NCI-H510A (cell line): ENCODE results near the gene EXOSC9.

Experiments used
- DNase-seq: peaks from one replicate; lab custom pipeline; 2025; lab: John Stamatoyannopoulos, UW

EXOSC9 gene

DNA sequence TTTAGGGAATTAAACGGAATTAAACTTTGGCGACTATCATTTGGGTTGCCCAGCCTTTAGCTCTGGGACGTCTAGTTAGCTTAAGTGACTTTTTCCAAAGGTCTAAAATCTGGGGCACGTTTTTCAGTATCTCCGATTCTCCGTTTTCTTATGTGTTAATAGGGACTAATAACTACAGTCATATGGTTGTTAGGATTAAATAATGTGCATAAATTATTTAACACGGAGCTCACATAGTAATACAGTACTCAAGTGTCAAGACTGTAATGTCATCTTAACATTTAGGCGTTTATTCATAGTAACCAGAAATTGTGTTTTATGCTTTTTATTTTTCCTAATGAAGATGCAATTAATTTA lies 23.0 kb downstream of the EXOSC9 start:
- DNase-seq, result no peak

DNA sequence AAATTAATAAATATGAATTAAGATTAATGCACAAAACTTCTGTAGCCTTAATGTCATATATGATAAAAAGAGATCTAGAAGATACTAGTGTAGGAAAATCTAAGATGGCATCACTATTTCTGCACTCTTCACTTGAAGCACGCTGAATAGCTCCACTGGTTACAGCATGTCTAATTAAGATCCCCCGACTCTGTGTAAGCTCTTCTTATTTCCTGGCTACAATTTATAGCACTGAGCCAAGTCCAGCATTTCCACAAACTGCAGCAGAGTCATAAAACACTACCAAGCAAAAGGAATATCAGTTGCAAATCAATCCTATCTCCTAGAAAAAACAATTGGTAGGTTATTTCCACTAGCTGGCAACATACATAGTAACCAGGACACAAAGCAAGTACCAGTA lies 23.8 kb downstream of the EXOSC9 start:
- no peak for DNase-seq

DNA sequence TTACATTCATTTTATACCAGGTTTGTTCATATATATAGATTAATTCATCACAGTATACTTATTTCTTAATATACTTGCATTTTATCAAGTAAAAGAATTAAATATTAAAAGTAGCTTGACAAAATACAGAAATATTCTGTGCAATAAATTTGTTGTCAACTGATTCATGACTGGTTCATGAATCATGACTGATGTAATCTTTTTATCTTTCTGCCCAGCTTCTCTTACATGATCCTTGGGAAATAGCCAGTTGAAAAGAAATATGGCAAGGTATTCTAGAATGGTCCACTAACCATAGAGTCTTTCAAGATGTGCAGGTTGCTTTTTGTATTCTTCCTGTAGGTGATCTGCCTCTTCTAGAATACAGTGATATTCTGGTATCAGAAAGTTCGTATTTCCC lies 26.7 kb downstream of the EXOSC9 start:
- no peak for DNase-seq

DNA sequence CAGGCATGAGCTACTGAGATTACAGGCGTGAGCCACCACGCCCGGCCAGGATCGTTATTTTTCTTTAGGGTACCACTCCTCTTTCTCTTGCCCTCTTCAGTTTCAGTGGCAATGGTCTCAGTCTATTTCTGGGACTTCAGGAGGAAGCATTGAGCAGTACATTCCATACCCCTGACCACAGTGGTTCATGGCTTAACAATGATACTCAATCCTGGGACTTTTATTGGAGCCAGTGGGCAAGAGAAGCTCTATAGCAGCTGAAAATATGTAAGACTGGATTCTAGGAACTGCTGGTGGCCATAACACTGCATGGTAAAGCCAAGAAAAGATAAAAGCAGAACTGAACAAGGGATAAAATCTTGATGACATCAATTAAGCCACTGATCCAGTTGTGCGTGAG lies 28.4 kb downstream of the EXOSC9 start:
- no peak for DNase-seq

DNA sequence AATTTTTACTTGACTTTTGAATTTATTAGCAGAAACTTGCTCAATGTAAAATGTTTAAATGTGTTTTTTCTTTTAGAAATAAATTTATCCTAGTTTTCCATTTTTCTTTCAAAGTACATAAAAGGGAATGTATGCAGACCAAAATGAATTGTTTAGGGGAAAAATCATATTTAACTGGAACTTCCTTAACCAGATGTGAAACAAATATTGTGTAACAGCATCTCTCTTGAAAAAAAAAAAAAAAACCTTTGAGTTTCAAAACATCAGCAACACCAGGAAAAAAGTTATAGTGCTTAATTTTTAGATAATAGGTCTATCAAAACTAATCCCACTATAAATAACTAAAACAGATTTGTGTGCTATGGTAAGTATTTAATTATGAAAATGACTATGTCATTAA lies 37.0 kb downstream of the EXOSC9 start:
- DNase-seq, result no peak

DNA sequence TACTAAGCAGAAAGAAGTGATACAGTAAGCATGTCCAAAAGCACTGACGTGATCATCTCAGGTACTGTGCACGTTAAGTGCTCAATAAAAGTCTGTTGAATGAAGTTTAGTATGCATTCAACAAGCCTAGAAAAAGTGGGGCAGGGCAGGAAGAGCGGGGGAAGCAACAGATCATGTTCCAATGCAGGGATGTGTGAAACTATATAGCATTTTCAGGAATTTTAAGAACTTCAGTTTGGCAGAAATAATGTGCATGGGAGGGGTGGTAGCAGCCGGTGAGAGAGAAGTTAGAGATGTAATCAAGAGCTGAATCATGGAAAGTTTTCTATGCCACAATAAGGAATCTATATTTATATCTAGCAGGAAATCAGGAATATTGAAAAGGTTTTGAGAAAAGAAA lies 41.7 kb downstream of the EXOSC9 start:
- no peak for DNase-seq

DNA sequence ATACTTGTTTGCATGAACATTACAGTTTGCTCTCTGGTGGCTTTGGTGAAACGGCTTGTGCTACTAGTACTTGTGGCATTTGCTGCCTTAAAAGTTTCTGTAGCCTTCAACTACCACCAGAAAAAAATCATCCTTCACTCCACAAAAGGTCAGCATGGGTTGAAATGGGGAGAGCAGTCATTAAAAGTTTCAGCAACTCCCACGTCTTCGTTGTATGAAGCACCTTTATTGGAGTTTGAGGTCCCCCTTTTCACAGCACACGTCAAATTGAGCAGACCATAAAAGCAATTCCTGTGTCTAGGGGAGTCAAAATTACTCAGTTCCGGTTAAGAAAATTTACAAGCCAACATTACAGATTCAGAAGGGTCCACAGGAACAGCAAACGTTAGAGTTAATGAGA lies 45.5 kb downstream of the EXOSC9 start:
- no peak for DNase-seq

DNA sequence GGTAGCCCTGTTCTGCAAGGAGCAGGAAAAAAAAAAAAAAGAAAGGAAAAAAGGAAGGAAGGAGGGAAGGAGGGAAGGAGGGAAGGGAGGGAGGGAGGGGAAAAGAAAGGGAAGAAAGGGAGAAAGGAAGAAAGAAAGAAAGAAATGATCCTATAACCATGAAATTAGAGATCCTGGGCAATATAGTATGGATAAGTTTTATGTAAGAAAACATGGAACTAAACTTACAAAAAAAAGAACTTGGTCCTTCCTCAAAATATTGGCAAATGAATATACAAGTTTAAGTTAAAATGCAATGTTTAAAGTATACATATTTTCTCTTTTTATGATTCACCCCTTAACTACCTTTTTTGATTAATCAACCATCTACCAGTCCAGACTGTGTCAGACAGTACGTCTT lies 50.2 kb downstream of the EXOSC9 start:
- no peak for DNase-seq

DNA sequence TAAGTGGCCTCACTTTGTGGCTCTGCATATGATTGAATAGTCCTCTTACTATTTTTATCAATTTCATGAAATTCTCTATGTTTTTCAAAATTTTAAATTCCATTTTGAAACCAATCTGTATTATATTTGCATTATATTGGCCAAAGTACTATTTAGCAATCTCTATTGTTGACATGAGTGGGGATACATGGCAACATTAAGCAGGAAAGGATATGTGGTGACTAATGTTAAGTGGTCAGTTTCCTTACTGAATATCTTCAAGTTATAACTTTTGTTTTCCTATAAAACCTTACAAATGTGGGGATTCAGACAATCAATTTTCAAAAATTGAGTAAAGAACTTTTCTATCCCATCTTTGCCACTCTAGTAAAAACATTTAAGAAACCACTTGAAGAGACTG lies 59.0 kb downstream of the EXOSC9 start:
- no peak for DNase-seq

DNA sequence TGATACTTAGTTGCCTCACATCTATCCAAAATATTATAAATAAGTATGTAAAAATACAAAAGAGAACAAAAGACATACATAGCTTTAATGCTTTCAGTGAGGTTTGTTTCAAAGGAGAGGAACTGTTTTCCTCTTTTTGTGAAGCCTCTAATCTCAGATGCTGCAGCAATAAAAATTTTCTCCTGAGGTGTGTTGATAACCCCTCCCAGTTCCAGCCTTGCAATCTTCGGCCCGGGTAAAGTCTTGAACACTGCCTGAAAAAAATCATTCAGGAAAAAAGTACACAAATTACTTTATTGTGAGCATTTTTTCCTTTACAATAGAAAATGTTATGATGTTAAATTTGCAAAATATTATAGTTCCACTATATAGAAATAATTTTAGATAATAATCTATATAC lies 60.3 kb downstream of the EXOSC9 start:
- DNase-seq, result no peak

DNA sequence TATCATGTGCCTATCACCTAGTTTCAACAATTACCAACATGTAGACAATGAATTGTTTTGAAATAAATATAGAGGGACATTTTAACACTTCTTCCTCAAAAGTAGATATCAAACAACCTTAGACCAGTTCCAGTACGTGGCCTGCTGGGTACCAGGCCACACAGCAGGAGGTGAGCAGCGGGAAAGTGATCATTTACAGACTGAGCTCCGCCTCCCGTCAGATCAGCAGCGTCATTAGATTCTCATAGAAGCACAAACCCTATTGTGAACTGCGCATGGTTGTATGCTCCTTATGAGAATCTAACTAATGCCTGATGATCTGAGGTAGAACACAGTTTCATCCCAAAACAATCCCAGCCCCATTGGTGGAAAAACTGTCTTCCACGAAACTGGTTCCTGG lies 62.7 kb downstream of the EXOSC9 start:
- DNase-seq, result peak; percentile 1
